ENCODE measurements around the gene TUBB4A.

GRCh38 chr19:6528544-6529121, 26.5 kb upstream of the TUBB4A start:
- TF ChIP-seq EZH2 (IDR thresholded peaks at IDR 0.05; ENCODE audit: borderline replicate concordance, low read depth, low read length, severe bottlenecking) (no peak), CTCF (IDR thresholded peaks at IDR 0.05; ENCODE audit: borderline replicate concordance, extremely low read depth, low read length, poor library complexity, severe bottlenecking) (no peak)

All from DND-41 (cell line).